Measurements from ENCODE around the gene TMEM161B.

GRCh38 chr5:88145221-88145610, 123.4 kb downstream of the TMEM161B start:
- no peak for TF ChIP-seq GATA3 (IDR thresholded peaks at IDR 0.05; ENCODE audit: low read depth, low read length)
- TF ChIP-seq GATA2 (IDR thresholded peaks at IDR 0.05; ENCODE audit: low read depth, low read length) = no peak

Measured in SH-SY5Y (cell line).